Measurements from ENCODE around the gene SIRT5.
A peak's percentile ranks its signal among the peaks of the same experiment; 100 is the strongest.

The SIRT5 gene

GRCh38 chr6:13565921-13566320 lies 8.5 kb upstream of the SIRT5 start:
- Histone ChIP-seq H3K36me3 (ENCODE audit: control insufficient read depth in 2 of 2, insufficient read depth in 2 of 2, low read length in 2 of 2) (no peaks in the 10 kb centered on the region), H3K9me3 (ENCODE audit: control insufficient read depth in 2 of 2, low read length in 2 of 2) (no peaks in the 10 kb centered on the region), H3K9ac (ENCODE audit: low read depth in 1 of 2, low read length in 2 of 2) (no peak overlapping the region), H3K27me3 (ENCODE audit: control insufficient read depth in 2 of 2, insufficient read depth in 2 of 2, low read length in 2 of 2) (no peaks in the 10 kb centered on the region), H3K4me1 (ENCODE audit: control insufficient read depth in 2 of 2, insufficient read depth in 2 of 2, low read length in 2 of 2) (no peaks in the 10 kb centered on the region), H3K4me3 (ENCODE audit: low read length in 2 of 2) (no peak overlapping the region), H3K27ac (ENCODE audit: low read depth in 2 of 2, low read length in 2 of 2) (no peak overlapping the region)

DNA sequence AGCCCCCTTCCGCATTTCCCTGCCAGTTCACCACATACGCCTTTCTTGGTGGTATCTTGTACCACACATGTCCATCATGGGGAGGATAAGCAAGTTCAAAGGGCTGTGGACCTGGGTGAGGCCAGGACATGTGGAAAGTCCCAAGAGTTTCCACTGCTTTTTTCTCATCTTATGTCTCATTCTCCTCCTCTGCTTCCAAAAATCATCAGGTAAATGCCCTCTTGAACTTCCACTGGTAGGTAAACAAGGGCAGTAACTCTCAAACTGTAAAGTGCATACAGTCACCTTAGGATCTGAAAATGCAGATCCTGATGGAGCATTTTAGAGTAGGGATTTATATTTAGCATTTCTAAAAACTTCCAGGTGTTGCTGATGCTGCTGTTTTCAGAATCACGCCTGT lies 7.9 kb upstream of the SIRT5 start:
- Histone ChIP-seq H3K27ac (ENCODE audit: low read depth in 2 of 2, low read length in 2 of 2) (no peak overlapping the region), H3K27me3 (ENCODE audit: control insufficient read depth in 2 of 2, insufficient read depth in 2 of 2, low read length in 2 of 2) (no peaks in the 10 kb centered on the region), H3K4me1 (ENCODE audit: control insufficient read depth in 2 of 2, insufficient read depth in 2 of 2, low read length in 2 of 2) (no peaks in the 10 kb centered on the region), H3K36me3 (ENCODE audit: control insufficient read depth in 2 of 2, insufficient read depth in 2 of 2, low read length in 2 of 2) (no peaks in the 10 kb centered on the region), H3K9ac (ENCODE audit: low read depth in 1 of 2, low read length in 2 of 2) (no peak overlapping the region), H3K4me3 (ENCODE audit: low read length in 2 of 2) (no peak overlapping the region), H3K9me3 (ENCODE audit: control insufficient read depth in 2 of 2, low read length in 2 of 2) (no peaks in the 10 kb centered on the region)

GRCh38 chr6:13568970-13569369 lies 5.4 kb upstream of the SIRT5 start:
- H3K4me1 ChIP-seq (ENCODE audit: control insufficient read depth in 2 of 2, insufficient read depth in 2 of 2, low read length in 2 of 2), result peaks cover 7 to 8% of the 10 kb centered on the region in 2 donors
- no peaks in the 10 kb centered on the region for H3K9me3 ChIP-seq (ENCODE audit: control insufficient read depth in 2 of 2, low read length in 2 of 2)
- H3K27ac ChIP-seq (ENCODE audit: low read depth in 2 of 2, low read length in 2 of 2), result no peak overlapping the region
- no peaks in the 10 kb centered on the region for H3K27me3 ChIP-seq (ENCODE audit: control insufficient read depth in 2 of 2, insufficient read depth in 2 of 2, low read length in 2 of 2)
- H3K9ac ChIP-seq (ENCODE audit: low read depth in 1 of 2, low read length in 2 of 2), result no peak overlapping the region
- no peaks in the 10 kb centered on the region for H3K36me3 ChIP-seq (ENCODE audit: control insufficient read depth in 2 of 2, insufficient read depth in 2 of 2, low read length in 2 of 2)
- H3K4me3 ChIP-seq (ENCODE audit: low read length in 2 of 2), result no peak overlapping the region

GRCh38 chr6:13572240-13572639 lies 2.2 kb upstream of the SIRT5 start:
- Histone ChIP-seq H3K9me3 (ENCODE audit: control insufficient read depth in 2 of 2, low read length in 2 of 2) (no peaks in the 10 kb centered on the region), H3K36me3 (ENCODE audit: control insufficient read depth in 2 of 2, insufficient read depth in 2 of 2, low read length in 2 of 2) (no peaks in the 10 kb centered on the region), H3K27ac (ENCODE audit: low read depth in 2 of 2, low read length in 2 of 2) (no peak overlapping the region), H3K4me1 (ENCODE audit: control insufficient read depth in 2 of 2, insufficient read depth in 2 of 2, low read length in 2 of 2) (peaks cover 10 to 15% of the 10 kb centered on the region in 2 donors), H3K27me3 (ENCODE audit: control insufficient read depth in 2 of 2, insufficient read depth in 2 of 2, low read length in 2 of 2) (no peaks in the 10 kb centered on the region), H3K4me3 (ENCODE audit: low read length in 2 of 2) (no peak overlapping the region), H3K9ac (ENCODE audit: low read depth in 1 of 2, low read length in 2 of 2) (no peak overlapping the region)

- Histone ChIP-seq H3K4me1 (ENCODE audit: control insufficient read depth in 2 of 2, insufficient read depth in 2 of 2, low read length in 2 of 2) (peaks cover 10 to 15% of the 10 kb centered on the region in 2 donors), H3K27ac (ENCODE audit: low read depth in 2 of 2, low read length in 2 of 2) (peak overlapping the region; percentile 99 to 100), H3K4me3 (ENCODE audit: low read length in 2 of 2) (peak overlapping the region; percentile 81 to 91), H3K36me3 (ENCODE audit: control insufficient read depth in 2 of 2, insufficient read depth in 2 of 2, low read length in 2 of 2) (no peaks in the 10 kb centered on the region), H3K9ac (ENCODE audit: low read depth in 1 of 2, low read length in 2 of 2) (peak overlapping the region; percentile 90 to 99), H3K9me3 (ENCODE audit: control insufficient read depth in 2 of 2, low read length in 2 of 2) (no peaks in the 10 kb centered on the region), H3K27me3 (ENCODE audit: control insufficient read depth in 2 of 2, insufficient read depth in 2 of 2, low read length in 2 of 2) (no peaks in the 10 kb centered on the region)
These were observed 1.3 kb upstream of the SIRT5 start for GRCh38 chr6:13572951-13573654.

- H3K4me3 ChIP-seq (ENCODE audit: low read length in 2 of 2), result peak overlapping the region; percentile 81 to 91
- peaks cover 10 to 15% of the 10 kb centered on the region in 2 donors for H3K4me1 ChIP-seq (ENCODE audit: control insufficient read depth in 2 of 2, insufficient read depth in 2 of 2, low read length in 2 of 2)
- no peaks in the 10 kb centered on the region for H3K27me3 ChIP-seq (ENCODE audit: control insufficient read depth in 2 of 2, insufficient read depth in 2 of 2, low read length in 2 of 2)
- no peaks in the 10 kb centered on the region for H3K36me3 ChIP-seq (ENCODE audit: control insufficient read depth in 2 of 2, insufficient read depth in 2 of 2, low read length in 2 of 2)
- peak overlapping the region; percentile 99 to 100 for H3K27ac ChIP-seq (ENCODE audit: low read depth in 2 of 2, low read length in 2 of 2)
- H3K9ac ChIP-seq (ENCODE audit: low read depth in 1 of 2, low read length in 2 of 2), result peak overlapping the region; percentile 90 to 99
- no peaks in the 10 kb centered on the region for H3K9me3 ChIP-seq (ENCODE audit: control insufficient read depth in 2 of 2, low read length in 2 of 2)
These were observed 711 bp upstream of the SIRT5 start for GRCh38 chr6:13573669-13574110.

- Histone ChIP-seq H3K4me1 (ENCODE audit: control insufficient read depth in 2 of 2, insufficient read depth in 2 of 2, low read length in 2 of 2) (peaks cover 10 to 15% of the 10 kb centered on the region in 2 donors), H3K9ac (ENCODE audit: low read depth in 1 of 2, low read length in 2 of 2) (peak overlapping the region; percentile 97 to 99), H3K9me3 (ENCODE audit: control insufficient read depth in 2 of 2, low read length in 2 of 2) (no peaks in the 10 kb centered on the region), H3K36me3 (ENCODE audit: control insufficient read depth in 2 of 2, insufficient read depth in 2 of 2, low read length in 2 of 2) (no peaks in the 10 kb centered on the region), H3K4me3 (ENCODE audit: low read length in 2 of 2) (peak overlapping the region; percentile 81 to 91), H3K27ac (ENCODE audit: low read depth in 2 of 2, low read length in 2 of 2) (peak overlapping the region; percentile 99 to 100), H3K27me3 (ENCODE audit: control insufficient read depth in 2 of 2, insufficient read depth in 2 of 2, low read length in 2 of 2) (no peaks in the 10 kb centered on the region)
These were observed 241 bp upstream of the SIRT5 start for GRCh38 chr6:13574149-13574570.

DNA sequence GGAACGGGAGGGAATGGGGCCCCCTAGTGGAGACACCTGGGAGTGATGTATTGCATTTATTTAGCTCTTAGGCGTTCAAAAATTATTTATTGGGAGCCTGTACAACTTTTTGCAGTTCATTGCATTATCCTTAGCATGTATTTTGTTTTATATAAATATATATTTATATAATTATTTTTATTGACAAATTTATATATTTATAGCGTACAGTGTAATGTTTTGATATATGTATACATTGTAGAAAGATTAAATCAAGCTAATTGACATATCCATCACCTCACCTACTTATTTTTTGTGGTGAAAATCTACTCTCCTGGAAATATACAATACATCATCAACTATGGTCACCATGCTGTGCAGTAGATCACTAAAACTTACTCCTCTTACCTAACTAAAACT lies 975 bp downstream of the SIRT5 start:
- peaks cover 10 to 15% of the 10 kb centered on the region in 2 donors for H3K4me1 ChIP-seq (ENCODE audit: control insufficient read depth in 2 of 2, insufficient read depth in 2 of 2, low read length in 2 of 2)
- no peaks in the 10 kb centered on the region for H3K9me3 ChIP-seq (ENCODE audit: control insufficient read depth in 2 of 2, low read length in 2 of 2)
- peaks cover under 1 to 6% of the 10 kb centered on the region in 2 donors for H3K36me3 ChIP-seq (ENCODE audit: control insufficient read depth in 2 of 2, insufficient read depth in 2 of 2, low read length in 2 of 2)
- peak overlapping the region; percentile 97 to 99 for H3K9ac ChIP-seq (ENCODE audit: low read depth in 1 of 2, low read length in 2 of 2)
- H3K27me3 ChIP-seq (ENCODE audit: control insufficient read depth in 2 of 2, insufficient read depth in 2 of 2, low read length in 2 of 2), result no peaks in the 10 kb centered on the region
- peak overlapping the region; percentile 99 to 100 for H3K27ac ChIP-seq (ENCODE audit: low read depth in 2 of 2, low read length in 2 of 2)
- H3K4me3 ChIP-seq (ENCODE audit: low read length in 2 of 2), result peak overlapping the region; percentile 81 to 91

DNA sequence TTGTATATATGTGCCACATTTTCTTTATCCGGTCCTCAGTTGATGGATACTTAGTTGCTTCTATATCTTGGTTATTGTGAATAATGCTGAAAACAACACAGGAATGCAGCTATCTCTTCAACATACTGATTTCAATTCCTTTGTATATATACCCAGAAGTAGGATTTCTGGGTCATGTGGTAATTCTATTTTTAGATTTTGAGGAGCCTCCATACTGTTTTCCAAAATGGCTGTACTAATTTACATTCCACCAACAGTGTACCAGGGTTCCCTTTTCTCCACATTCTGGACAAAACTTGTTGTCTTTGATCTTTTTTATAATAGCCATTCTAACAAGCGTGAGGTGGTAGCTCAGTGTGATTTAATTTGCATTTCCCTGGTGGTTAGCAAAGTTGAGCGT lies 1.6 kb downstream of the SIRT5 start:
- Histone ChIP-seq H3K27ac (ENCODE audit: low read depth in 2 of 2, low read length in 2 of 2) (peak overlapping the region in 1 of 2 donors; percentile 49), H3K4me3 (ENCODE audit: low read length in 2 of 2) (no peak overlapping the region), H3K9ac (ENCODE audit: low read depth in 1 of 2, low read length in 2 of 2) (no peak overlapping the region), H3K9me3 (ENCODE audit: control insufficient read depth in 2 of 2, low read length in 2 of 2) (no peaks in the 10 kb centered on the region), H3K27me3 (ENCODE audit: control insufficient read depth in 2 of 2, insufficient read depth in 2 of 2, low read length in 2 of 2) (no peaks in the 10 kb centered on the region), H3K36me3 (ENCODE audit: control insufficient read depth in 2 of 2, insufficient read depth in 2 of 2, low read length in 2 of 2) (peaks cover 4 to 7% of the 10 kb centered on the region in 2 donors), H3K4me1 (ENCODE audit: control insufficient read depth in 2 of 2, insufficient read depth in 2 of 2, low read length in 2 of 2) (peaks cover 10 to 15% of the 10 kb centered on the region in 2 donors)

DNA sequence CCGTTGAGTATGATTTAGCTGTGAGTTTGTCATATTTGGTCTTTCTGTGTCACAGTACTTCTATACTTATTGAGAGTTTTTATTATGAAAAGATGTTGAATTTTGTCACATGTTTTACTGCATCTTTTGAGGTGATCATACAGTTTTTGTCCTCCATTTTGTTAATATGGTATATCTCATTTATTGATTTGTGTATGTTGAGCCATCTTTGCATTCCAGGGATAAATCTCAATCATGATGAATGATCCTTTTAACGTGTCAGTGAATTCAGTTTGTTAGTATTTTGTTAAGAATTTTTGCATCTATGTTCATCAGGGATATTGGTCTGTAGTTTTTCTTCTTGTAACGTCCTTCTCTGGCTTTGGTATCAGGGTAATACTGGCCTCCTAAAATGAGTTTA lies 3.5 kb downstream of the SIRT5 start:
- H3K27ac ChIP-seq (ENCODE audit: low read depth in 2 of 2, low read length in 2 of 2), result no peak overlapping the region
- H3K9me3 ChIP-seq (ENCODE audit: control insufficient read depth in 2 of 2, low read length in 2 of 2), result no peaks in the 10 kb centered on the region
- no peak overlapping the region for H3K9ac ChIP-seq (ENCODE audit: low read depth in 1 of 2, low read length in 2 of 2)
- H3K4me3 ChIP-seq (ENCODE audit: low read length in 2 of 2), result no peak overlapping the region
- H3K27me3 ChIP-seq (ENCODE audit: control insufficient read depth in 2 of 2, insufficient read depth in 2 of 2, low read length in 2 of 2), result no peaks in the 10 kb centered on the region
- H3K36me3 ChIP-seq (ENCODE audit: control insufficient read depth in 2 of 2, insufficient read depth in 2 of 2, low read length in 2 of 2), result peaks cover 10 to 14% of the 10 kb centered on the region in 2 donors
- peaks cover 10 to 15% of the 10 kb centered on the region in 2 donors for H3K4me1 ChIP-seq (ENCODE audit: control insufficient read depth in 2 of 2, insufficient read depth in 2 of 2, low read length in 2 of 2)

All from mucosa of rectum (tissue), 2 donors.